Stimulated activated CD8-positive, alpha-beta memory T cell treated with anti-CD3 and anti-CD28 coated beads, Interleukin-4, amount 100 ng/mL, for 1 hour (primary cell): ENCODE measurements around the gene FAM72B.
"Not testable (repeated sequence)": the region's sequence is repeated elsewhere in the genome, so short reads cannot be mapped to it uniquely, and the experiment has no call there.

Experiments used
- DNase-seq, 2 donors: peaks; one replicate each; pipeline ENCODE4 v3.0.0-alpha.2; 2020; ENCODE audit warnings: low read depth in 2 of 2, low spot score in 1 of 2

The FAM72B gene

DNA sequence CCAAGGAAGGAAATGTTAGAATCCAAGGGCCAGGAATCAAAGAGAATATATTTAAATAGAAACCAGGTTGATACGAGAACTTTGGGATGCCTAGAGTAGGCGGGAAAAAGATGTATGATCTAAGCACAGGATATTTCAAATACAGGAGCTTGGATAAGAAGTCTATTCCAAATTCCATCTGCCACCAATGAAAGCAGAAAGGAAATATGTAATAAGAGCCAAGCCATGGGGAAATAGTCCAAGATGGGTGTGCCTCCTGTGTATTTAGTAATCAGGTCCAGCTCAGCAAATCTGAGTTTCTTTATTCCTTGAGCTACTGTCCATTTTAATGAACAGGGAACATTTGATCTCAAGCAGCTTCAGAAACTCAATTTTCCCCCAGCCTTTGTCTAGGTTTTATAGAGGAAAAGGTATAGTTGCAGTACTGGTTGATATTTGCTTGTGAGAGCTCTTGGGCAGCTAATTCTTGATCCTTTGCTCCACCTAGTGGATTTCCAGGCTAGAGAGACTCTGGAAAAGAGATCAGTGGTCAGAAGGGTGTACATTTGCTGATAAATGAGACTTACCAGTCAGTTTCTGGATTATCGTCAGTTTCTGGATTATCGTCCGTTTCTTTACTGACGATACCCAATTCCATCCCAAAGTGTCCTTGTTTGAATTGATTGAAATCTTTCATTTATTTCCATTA is 28.3 kb downstream of the FAM72B start:
- DNase-seq, result not testable (repeated sequence)

DNA sequence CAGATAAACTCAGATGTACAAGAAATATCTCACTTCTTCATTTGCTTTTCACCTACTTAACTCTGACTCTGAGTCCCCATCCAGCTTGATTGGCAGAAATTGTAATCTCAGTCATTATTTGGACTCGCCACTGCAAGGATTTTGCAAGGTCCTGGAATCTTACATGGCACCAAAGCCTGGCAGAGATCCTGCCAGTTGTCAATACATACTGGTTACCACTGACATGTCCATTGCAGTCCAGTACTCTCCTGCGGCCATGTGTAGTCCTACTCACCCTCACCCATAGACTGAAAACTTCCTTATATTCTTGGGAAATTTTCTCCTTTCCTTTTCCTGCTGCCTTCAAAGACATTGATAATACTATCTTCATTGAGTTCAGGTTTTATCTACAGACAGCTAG is 29.3 kb downstream of the FAM72B start:
- not testable (repeated sequence) for DNase-seq

DNA sequence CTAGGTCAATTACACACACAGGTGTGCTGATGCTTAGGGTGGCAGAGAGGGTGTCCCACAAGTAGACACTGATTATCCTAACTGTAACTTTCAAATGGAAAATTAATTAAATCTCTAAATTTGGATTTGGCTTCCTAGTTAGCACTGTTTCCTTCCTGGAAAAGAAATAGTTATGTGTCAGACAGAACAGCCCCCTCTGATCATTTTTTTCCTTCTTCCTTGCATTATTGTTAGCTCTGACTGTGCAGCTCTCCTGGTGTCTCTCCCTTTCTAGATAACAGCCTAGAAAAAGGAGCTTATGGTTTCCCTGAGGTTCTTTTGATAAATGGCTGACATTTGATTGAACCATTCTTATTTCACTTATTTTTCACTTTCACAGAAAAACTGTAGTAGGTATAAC is 31.4 kb downstream of the FAM72B start:
- DNase-seq, result not testable (repeated sequence)

- not testable (repeated sequence) for DNase-seq
Measured at GRCh38 chr1:121151294-121151693, 32.8 kb downstream of the FAM72B start.

DNA sequence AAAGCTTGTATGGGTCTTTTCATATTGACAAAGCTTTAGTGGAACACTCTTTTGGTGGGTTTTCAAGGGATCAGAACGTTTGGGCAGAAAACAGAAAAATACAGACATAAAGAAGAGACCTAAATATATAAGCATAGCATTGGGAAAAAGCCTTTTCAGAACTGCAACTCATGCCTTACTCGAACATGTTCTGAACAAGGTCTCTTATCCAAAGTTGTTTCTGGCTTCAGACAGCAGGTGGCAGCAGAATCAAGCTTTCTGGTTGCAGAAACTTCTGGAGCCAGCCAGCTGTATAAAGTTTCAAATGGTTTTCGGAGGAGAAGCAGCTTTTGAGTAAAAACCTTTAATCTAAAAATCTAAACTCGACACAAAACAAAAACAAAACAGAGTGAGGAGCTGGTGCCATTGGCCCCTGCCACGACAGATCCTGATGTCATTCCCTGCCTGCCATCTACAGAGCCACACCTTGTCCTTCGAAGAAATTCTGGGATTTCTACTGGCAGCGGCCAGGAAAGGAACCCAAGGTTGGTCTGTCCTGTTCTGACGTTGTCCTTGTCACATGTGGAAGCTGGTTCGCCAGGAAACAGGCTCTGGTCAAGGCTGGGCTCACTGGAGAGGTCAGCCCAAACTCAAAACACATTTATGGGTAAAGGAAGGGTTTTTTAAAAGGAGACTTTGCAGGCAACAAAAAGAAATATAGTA is 35.5 kb downstream of the FAM72B start:
- DNase-seq, result not testable (repeated sequence)

DNA sequence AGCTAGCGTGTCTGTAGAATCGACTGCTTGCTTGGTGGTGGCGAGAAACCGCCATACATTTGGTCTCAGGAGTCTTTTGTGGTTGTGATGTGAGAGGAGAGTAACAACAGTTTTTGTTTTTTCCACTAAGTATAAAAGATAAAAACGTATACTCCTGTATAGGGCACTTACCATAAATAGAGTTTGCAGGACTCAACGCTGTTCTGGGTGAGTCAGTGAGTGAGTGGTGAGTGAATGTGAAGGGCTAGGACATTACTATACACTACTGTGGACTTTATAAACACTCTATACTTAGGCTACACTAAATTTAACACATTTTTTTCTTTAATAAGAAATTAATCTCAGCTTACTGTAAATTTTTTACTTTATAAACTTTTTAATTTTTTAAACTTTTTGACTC is 43.7 kb downstream of the FAM72B start:
- DNase-seq, result not testable (repeated sequence)

GRCh38 chr1:121131494-121131893 is 52.6 kb downstream of the FAM72B start:
- DNase-seq, result not testable (repeated sequence)

DNA sequence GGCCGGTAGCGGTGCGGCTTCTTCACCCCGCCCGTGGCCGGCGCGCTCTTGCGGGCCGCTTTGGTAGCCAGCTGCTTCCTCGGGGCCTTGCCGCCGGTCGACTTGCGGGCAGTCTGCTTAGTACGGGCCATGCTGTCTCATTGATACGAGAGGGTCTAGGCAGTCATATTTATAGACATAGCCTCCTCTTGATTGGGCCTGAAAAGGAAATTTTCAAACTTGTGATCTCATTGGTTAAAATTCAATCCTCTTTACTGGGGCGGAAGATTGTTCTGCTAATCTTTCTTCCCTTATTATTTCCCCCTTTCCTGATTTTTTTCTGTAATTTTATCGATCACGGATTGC is 65.7 kb downstream of the FAM72B start:
- DNase-seq, result not testable (repeated sequence)
